ENCODE results near the gene GAS2L3. TPM values are rescaled to one million over a fixed set of nuclear protein-coding genes. Genes with fewer than 3 reads are reported as not detected.

Gene GAS2L3
- total RNA-seq, 1 experiment from 2014 or later, result 47.4 TPM

DNA sequence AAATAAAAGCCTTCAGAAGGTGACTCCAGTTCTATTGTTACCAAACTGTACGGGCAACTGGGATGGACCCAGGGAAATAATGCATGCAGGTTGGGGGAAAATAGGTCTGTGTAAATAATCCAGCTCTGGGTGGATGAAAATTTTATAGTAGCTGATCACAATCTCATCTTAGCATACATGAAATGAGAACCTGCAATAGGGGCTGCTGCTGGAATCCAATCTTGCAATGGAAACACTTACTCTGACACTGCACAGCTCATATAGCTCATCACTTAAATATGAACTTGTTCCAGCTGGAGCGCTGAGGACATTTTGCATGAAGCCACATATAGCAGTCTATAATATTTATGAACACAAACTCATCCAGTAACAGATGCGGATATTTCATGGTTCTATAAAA lies 40.1 kb upstream of the GAS2L3 start:
- no TSS peak for BruUV-seq (replicated peaks)
- H3K27ac ChIP-seq (ENCODE audit: low read length), result no peak overlapping the region
- ChIA-PET POLR2A (no interaction called here), CTCF (no interaction called here)
- H3K4me1 ChIP-seq (ENCODE audit: control insufficient read depth, insufficient read depth, low read length), result no peaks in the 10 kb centered on the region
- H3K36me3 ChIP-seq (ENCODE audit: control insufficient read depth, insufficient read depth, low read length), result no peaks in the 10 kb centered on the region
- TF ChIP-seq, protein P1, sequence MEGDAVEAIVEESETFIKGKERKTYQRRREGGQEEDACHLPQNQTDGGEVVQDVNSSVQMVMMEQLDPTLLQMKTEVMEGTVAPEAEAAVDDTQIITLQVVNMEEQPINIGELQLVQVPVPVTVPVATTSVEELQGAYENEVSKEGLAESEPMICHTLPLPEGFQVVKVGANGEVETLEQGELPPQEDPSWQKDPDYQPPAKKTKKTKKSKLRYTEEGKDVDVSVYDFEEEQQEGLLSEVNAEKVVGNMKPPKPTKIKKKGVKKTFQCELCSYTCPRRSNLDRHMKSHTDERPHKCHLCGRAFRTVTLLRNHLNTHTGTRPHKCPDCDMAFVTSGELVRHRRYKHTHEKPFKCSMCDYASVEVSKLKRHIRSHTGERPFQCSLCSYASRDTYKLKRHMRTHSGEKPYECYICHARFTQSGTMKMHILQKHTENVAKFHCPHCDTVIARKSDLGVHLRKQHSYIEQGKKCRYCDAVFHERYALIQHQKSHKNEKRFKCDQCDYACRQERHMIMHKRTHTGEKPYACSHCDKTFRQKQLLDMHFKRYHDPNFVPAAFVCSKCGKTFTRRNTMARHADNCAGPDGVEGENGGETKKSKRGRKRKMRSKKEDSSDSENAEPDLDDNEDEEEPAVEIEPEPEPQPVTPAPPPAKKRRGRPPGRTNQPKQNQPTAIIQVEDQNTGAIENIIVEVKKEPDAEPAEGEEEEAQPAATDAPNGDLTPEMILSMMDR (IDR thresholded peaks at IDR 0.05), result no peak
- TF ChIP-seq REST (IDR thresholded peaks at IDR 0.05; ENCODE audit: insufficient read depth in 1 of 2, low read depth in 2 of 2, low read length in 1 of 2) (no peak), TCF7L2 (IDR thresholded peaks at IDR 0.05; ENCODE audit: low read depth, low read length) (no peak), SIN3A (IDR thresholded peaks at IDR 0.05; ENCODE audit: borderline replicate concordance, insufficient read depth, low read depth, low read length) (no peak), POLR2AphosphoS5 (IDR thresholded peaks at IDR 0.05; ENCODE audit: low read depth, low read length) (no peak)
- in situ Hi-C loops (cut with HindIII; ENCODE audit: low pct_unique_long_range_greater_than_20kb, low sequenced_read_pairs) (no loop called here), intact Hi-C loops (cut with micrococcal nuclease; ENCODE audit: unreplicated experiment) (no loop called here)
- H3K27me3 ChIP-seq (ENCODE audit: control insufficient read depth, insufficient read depth, low read length), result peaks cover 14% of the 10 kb centered on the region
- H3K4me3 ChIP-seq (ENCODE audit: low read depth in 2 of 2, low read length in 2 of 2), result no peak overlapping the region
- ATAC-seq (no peak), DNase-seq (ENCODE audit: low read depth, low spot score) (no peak)
- H3K9me3 ChIP-seq (ENCODE audit: control insufficient read depth, insufficient read depth, low read depth, low read length), result no peaks in the 10 kb centered on the region

DNA sequence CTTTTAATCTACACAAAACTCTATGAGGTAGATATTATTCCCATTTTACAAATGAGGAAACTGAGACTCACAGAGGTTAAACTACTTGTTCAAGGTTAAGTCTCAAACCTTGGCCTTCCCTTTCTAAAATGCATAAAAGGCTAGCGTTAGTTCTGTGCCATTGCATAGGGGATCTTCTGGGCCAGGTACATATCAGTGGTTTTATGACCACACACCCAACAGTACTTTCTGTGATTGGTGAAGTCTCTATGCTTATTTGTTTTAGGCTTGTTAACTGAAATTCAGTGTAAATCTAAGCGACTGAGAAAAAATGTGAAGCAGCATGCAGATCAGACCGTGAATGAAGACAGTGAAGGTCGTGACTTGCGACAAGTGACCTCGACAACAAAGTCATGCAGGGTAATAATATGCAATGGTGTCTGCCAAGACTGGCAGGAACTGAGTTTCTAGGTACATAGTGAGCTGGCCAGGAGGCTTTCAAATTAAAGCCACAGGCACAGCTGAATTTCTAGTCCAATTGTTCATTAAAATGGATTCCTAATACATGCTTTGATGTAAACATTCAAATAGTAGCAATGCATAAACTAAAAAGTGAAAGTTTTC lies 38.8 kb upstream of the GAS2L3 start:
- DNase-seq (ENCODE audit: low read depth, low spot score) (no peak), ATAC-seq (no peak)
- in situ Hi-C loops (cut with HindIII; ENCODE audit: low pct_unique_long_range_greater_than_20kb, low sequenced_read_pairs), result no loop called here
- BruUV-seq (replicated peaks), result no TSS peak
- H3K27me3 ChIP-seq (ENCODE audit: control insufficient read depth, insufficient read depth, low read length), result peaks cover 22% of the 10 kb centered on the region
- H3K9me3 ChIP-seq (ENCODE audit: control insufficient read depth, insufficient read depth, low read depth, low read length), result no peaks in the 10 kb centered on the region
- POLR2A ChIA-PET, result no interaction called here
- CTCF ChIA-PET, result no interaction called here
- intact Hi-C loops (cut with micrococcal nuclease; ENCODE audit: unreplicated experiment), result no loop called here
- no peaks in the 10 kb centered on the region for H3K36me3 ChIP-seq (ENCODE audit: control insufficient read depth, insufficient read depth, low read length)
- no peak overlapping the region for H3K27ac ChIP-seq (ENCODE audit: low read length)
- H3K4me3 ChIP-seq (ENCODE audit: low read depth in 2 of 2, low read length in 2 of 2), result no peak overlapping the region
- H3K4me1 ChIP-seq (ENCODE audit: control insufficient read depth, insufficient read depth, low read length), result no peaks in the 10 kb centered on the region
- TF ChIP-seq REST (IDR thresholded peaks at IDR 0.05; ENCODE audit: insufficient read depth in 1 of 2, low read depth in 2 of 2, low read length in 1 of 2), result no peak
- TF ChIP-seq TCF7L2 (IDR thresholded peaks at IDR 0.05; ENCODE audit: low read depth, low read length), result no peak
- TF ChIP-seq, protein P1 (IDR thresholded peaks at IDR 0.05), result no peak
- no peak for TF ChIP-seq POLR2AphosphoS5 (IDR thresholded peaks at IDR 0.05; ENCODE audit: low read depth, low read length)
- no peak for TF ChIP-seq SIN3A (IDR thresholded peaks at IDR 0.05; ENCODE audit: borderline replicate concordance, insufficient read depth, low read depth, low read length)

All from Panc1 (cell line).